ENCODE measurements around the gene CHRNA3.

- TF ChIP-seq CTCF (IDR thresholded peaks at IDR 0.05 in 2 of 3, conservative IDR thresholded peaks at IDR 0.05 in 1 of 3; ENCODE audit: borderline replicate concordance in 1 of 3, insufficient read depth in 1 of 3, low read depth in 2 of 3, low read length in 2 of 3) (no peak), POLR2A (IDR thresholded peaks at IDR 0.05; ENCODE audit: borderline replicate concordance, extremely low read depth, insufficient read depth, insufficient read length) (no peak)
Measured at GRCh38 chr15:78619022-78619950, 1.5 kb downstream of the CHRNA3 start.

All from HCT116 (cell line).